ENCODE data around the gene PTPN1.

- TF ChIP-seq CTCF (conservative IDR thresholded peaks at IDR 0.05 in 1 of 2, IDR thresholded peaks at IDR 0.05 in 1 of 2; ENCODE audit: low read depth in 1 of 2, low read length in 2 of 2) (peak; percentile 84 to 99), EZH2 (IDR thresholded peaks at IDR 0.05; ENCODE audit: low read length, missing control alignments) (no peak)
Observed at GRCh38 chr20:50588034-50588736, 78.0 kb downstream of the PTPN1 start.
